ENCODE data around the gene JAKMIP2.

DNA sequence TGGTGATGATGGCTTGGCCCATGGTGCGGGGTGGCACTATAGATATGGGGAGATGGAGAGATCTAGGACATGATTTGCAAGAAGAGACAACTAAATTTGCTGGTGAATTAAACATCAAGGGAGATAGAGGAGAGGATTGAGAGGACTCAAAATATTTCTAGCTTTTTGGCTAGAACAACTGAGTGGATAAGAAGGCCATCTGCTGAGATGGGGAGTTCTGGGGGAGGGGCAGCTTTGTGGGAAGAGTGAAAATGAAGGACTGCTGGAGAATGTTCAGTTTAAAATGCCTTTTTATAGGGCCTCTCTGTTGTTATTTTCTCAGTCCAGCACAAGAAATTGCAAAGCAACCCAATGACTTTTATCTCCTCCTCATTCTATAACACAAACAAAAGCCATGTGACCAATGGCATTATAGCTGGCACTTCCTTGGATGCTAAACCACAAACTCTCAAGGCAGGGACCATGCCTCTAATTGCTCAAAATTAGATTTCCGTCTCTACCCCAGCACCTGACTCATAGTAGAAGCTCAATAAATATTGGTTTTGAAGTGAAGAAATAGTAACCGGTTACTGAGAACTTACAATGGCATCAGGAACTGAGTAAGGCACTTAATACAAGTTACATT is 29.8 kb downstream of the JAKMIP2 start:
- TF ChIP-seq, protein P1, sequence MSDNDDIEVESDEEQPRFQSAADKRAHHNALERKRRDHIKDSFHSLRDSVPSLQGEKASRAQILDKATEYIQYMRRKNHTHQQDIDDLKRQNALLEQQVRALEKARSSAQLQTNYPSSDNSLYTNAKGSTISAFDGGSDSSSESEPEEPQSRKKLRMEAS (IDR thresholded peaks at IDR 0.05), result no peak
- no peak for TF ChIP-seq CTCF (IDR thresholded peaks at IDR 0.05 in 2 of 3, conservative IDR thresholded peaks at IDR 0.05 in 1 of 3; ENCODE audit: borderline replicate concordance in 1 of 3, insufficient read depth in 1 of 3, low read depth in 2 of 3, low read length in 2 of 3)
- no peak for TF ChIP-seq YY1 (IDR thresholded peaks at IDR 0.05; ENCODE audit: extremely low read depth, insufficient replicate concordance, low read depth, low read length)
- no peak for TF ChIP-seq POLR2AphosphoS5 (IDR thresholded peaks at IDR 0.05; ENCODE audit: low read depth, low read length)
- TF ChIP-seq JUND (IDR thresholded peaks at IDR 0.05), result no peak
- no peak for TF ChIP-seq RAD21 (IDR thresholded peaks at IDR 0.05; ENCODE audit: low read depth)

Data from HCT116 (cell line).